ENCODE results near the gene CDR2.
A peak's percentile ranks its signal among the peaks of the same experiment; 100 is the strongest.

Gene CDR2

GRCh38 chr16:22325598-22326368 is 48.6 kb downstream of the CDR2 start:
- no peak for DNase-seq (ENCODE audit: low read depth in 4 of 4, low spot score in 1 of 4)

GRCh38 chr16:22324787-22325597 is 49.4 kb downstream of the CDR2 start:
- no peak for DNase-seq (ENCODE audit: low read depth in 4 of 4, low spot score in 1 of 4)

- no peak for DNase-seq (ENCODE audit: low read depth in 4 of 4, low spot score in 1 of 4)
Observed at GRCh38 chr16:22323959-22324786, 50.2 kb downstream of the CDR2 start.

- no peak for DNase-seq (ENCODE audit: low read depth in 4 of 4, low spot score in 1 of 4)
Observed at GRCh38 chr16:22323173-22323958, 51.1 kb downstream of the CDR2 start.

GRCh38 chr16:22322741-22323140 is 51.7 kb downstream of the CDR2 start:
- no peak for DNase-seq (ENCODE audit: low read depth in 4 of 4, low spot score in 1 of 4)

GRCh38 chr16:22322021-22322471 is 52.4 kb downstream of the CDR2 start:
- no peak for DNase-seq (ENCODE audit: low read depth in 4 of 4, low spot score in 1 of 4)

GRCh38 chr16:22321340-22322001 is 52.9 kb downstream of the CDR2 start:
- peak; percentile 28 to 45 (median 38) for DNase-seq (ENCODE audit: low read depth in 4 of 4, low spot score in 1 of 4)

- DNase-seq (ENCODE audit: low read depth in 4 of 4, low spot score in 1 of 4) = no peak
Observed at GRCh38 chr16:22320572-22321339, 53.7 kb downstream of the CDR2 start.

GRCh38 chr16:22318690-22319358 is 55.6 kb downstream of the CDR2 start:
- DNase-seq (ENCODE audit: low read depth in 4 of 4, low spot score in 1 of 4) = peak; percentile 13 to 42 (median 25)

GRCh38 chr16:22317625-22318024 is 56.8 kb downstream of the CDR2 start:
- DNase-seq (ENCODE audit: low read depth in 4 of 4, low spot score in 1 of 4) = no peak

GRCh38 chr16:22317001-22317530 is 57.4 kb downstream of the CDR2 start:
- DNase-seq (ENCODE audit: low read depth in 4 of 4, low spot score in 1 of 4) = no peak

- no peak for DNase-seq (ENCODE audit: low read depth in 4 of 4, low spot score in 1 of 4)
Observed at GRCh38 chr16:22316411-22316811, 58.0 kb downstream of the CDR2 start.

- DNase-seq (ENCODE audit: low read depth in 4 of 4, low spot score in 1 of 4) = no peak
Observed at GRCh38 chr16:22315979-22316378, 58.4 kb downstream of the CDR2 start.

- DNase-seq (ENCODE audit: low read depth in 4 of 4, low spot score in 1 of 4) = no peak
Observed at GRCh38 chr16:22314661-22315626, 59.5 kb downstream of the CDR2 start.

GRCh38 chr16:22313876-22314470 is 60.4 kb downstream of the CDR2 start:
- DNase-seq (ENCODE audit: low read depth in 4 of 4, low spot score in 1 of 4) = no peak

- no peak for DNase-seq (ENCODE audit: low read depth in 4 of 4, low spot score in 1 of 4)
Observed at GRCh38 chr16:22312897-22313781, 61.3 kb downstream of the CDR2 start.
